Spinal cord (tissue), 10 donors: ENCODE data around the gene SAC3D1. TPM values are rescaled to one million over a fixed set of nuclear protein-coding genes. Genes with fewer than 3 reads are reported as not detected.
A peak's percentile ranks its signal among the peaks of the same experiment; 100 is the strongest.

Experiments used
- DNase-seq, 6 donors: peaks; one replicate each; pipeline versions ENCODE4 v3.0.0 to v3.0.0-alpha.2; 2013 to 2015; ENCODE audit warnings: low spot score in 6 of 6, low read depth in 4 of 6
- H3K27ac ChIP-seq: one replicate; pipeline ENCODE4 v1.5.1; 2013; ENCODE audit warnings: low read depth, low read length, control low read depth
- H3K27me3 ChIP-seq: one replicate; pipeline ENCODE4 v1.6.1; 2013; ENCODE audit warnings: low read length; ENCODE audit not compliant: control insufficient read depth, insufficient read depth
- H3K36me3 ChIP-seq: one replicate; pipeline ENCODE4 v1.6.1; 2013; ENCODE audit warnings: low read length; ENCODE audit not compliant: control insufficient read depth, insufficient read depth
- H3K4me1 ChIP-seq: one replicate; pipeline ENCODE4 v1.6.1; 2013; ENCODE audit warnings: low read length; ENCODE audit not compliant: control insufficient read depth, insufficient read depth
- H3K4me3 ChIP-seq: one replicate; pipeline ENCODE4 v1.5.1; 2013; ENCODE audit warnings: low read depth, low read length, control low read depth
- H3K9me3 ChIP-seq: one replicate; pipeline ENCODE4 v1.6.1; 2013; ENCODE audit warnings: low read length; ENCODE audit not compliant: control insufficient read depth, insufficient read depth
- WGBS: methylation state at CpG from one replicate; pipeline ENCODE4 v1.1.5; 2013; ENCODE audit warnings: missing lambda C conversion rate; ENCODE audit not compliant: insufficient coverage; 5-methylcytosine and 5-hydroxymethylcytosine counted together
- polyA plus RNA-seq, 2 donors: library from polyadenylated mRNA; unstranded; fragments of 120-200 nt; gene quantifications; one replicate each; pipeline ENCODE4 v1.2.1, GENCODE V29; 2013; ENCODE audit not compliant: insufficient read length in 2 of 2
- total RNA-seq, 2 donors: library from RNA; depleted of rRNA in 1 of 2; stranded (reverse); fragments of 120-200 nt in 1 of 2; fragments of >200 nt in 1 of 2; gene quantifications; one replicate each; pipeline versions ENCODE4 v1.2.3 to v1.2.4, GENCODE V29; 2013 to 2014
- donor health status: healthy.

The SAC3D1 gene
- total and polyA plus RNA-seq, 4 donors, result 4.0 to 18.0 (median 11.5) TPM

GRCh38 chr11:65042891-65043290 lies 1.9 kb downstream of the SAC3D1 start:
- WGBS, result 94% methylated on average over 4 of the region's 6 CpGs
- Histone ChIP-seq H3K27ac (no peak overlapping the region), H3K4me1 (peaks cover 32% of the 10 kb centered on the region), H3K27me3 (no peaks in the 10 kb centered on the region), H3K9me3 (no peaks in the 10 kb centered on the region), H3K4me3 (no peak overlapping the region), H3K36me3 (peaks cover 57% of the 10 kb centered on the region)
- DNase-seq, result no peak

DNA sequence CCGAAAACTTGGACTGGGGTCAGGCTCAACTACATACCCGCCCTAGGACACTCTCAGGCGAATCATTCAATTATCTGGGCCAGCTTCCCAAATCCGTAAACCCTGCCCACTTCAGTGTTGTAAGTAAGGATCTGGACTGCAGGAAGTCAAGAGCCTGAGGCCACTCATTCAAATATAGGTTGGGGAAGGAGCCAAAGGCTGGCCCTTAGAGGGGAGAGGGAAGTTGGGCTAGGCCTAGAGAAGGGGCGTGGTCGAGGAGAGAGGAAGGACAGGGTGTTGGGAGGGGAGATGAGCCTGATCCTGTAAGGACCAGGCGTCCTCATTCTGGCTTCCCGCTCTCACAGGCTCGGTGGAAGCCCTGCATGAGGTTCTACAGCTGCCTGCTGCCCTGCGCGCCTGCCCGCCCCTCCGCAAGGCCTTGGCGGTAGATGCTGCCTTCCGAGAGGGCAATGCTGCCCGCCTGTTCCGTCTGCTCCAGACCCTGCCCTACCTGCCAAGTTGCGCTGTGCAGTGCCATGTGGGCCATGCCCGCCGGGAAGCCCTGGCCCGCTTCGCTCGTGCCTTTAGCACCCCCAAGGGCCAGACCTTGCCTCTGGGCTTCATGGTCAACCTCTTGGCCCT lies 3.0 kb downstream of the SAC3D1 start:
- WGBS, result 88% methylated on average over 21 of the region's 23 CpGs
- no peaks in the 10 kb centered on the region for H3K9me3 ChIP-seq
- H3K27me3 ChIP-seq, result no peaks in the 10 kb centered on the region
- peaks cover 38% of the 10 kb centered on the region for H3K4me1 ChIP-seq
- peaks cover 47% of the 10 kb centered on the region for H3K36me3 ChIP-seq
- peak in 1 of 6 donors; percentile 21 for DNase-seq
- H3K27ac ChIP-seq, result no peak overlapping the region
- H3K4me3 ChIP-seq, result no peak overlapping the region

DNA sequence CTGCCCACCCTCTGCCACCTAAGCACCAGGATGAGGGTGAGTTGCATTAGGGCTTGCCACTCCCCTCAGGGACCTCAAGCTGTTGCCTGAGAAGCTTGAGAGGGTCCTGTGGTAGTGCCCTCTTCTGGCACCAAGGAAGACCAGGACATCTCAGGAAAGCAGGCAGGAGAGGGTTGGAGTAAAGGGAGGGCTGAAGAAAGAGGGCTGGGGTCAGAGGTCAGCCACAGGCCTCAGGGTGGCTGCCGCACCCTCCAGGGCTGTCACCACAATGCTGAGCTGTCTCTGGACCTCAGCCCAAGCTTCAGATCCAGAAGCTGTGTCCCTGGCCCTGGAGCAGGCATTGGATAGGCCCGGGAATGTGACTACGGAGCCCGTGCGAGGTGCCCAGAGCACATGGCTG lies 4.1 kb downstream of the SAC3D1 start:
- WGBS, result 87% methylated on average over 5 of the region's 5 CpGs
- Histone ChIP-seq H3K27me3 (no peaks in the 10 kb centered on the region), H3K4me1 (peaks cover 37% of the 10 kb centered on the region), H3K27ac (no peak overlapping the region), H3K9me3 (no peaks in the 10 kb centered on the region), H3K4me3 (no peak overlapping the region), H3K36me3 (peaks cover 38% of the 10 kb centered on the region)
- no peak for DNase-seq

GRCh38 chr11:65045728-65046127 lies 4.7 kb downstream of the SAC3D1 start:
- Histone ChIP-seq H3K27me3 (no peaks in the 10 kb centered on the region), H3K4me3 (no peak overlapping the region), H3K36me3 (peaks cover 37% of the 10 kb centered on the region), H3K9me3 (no peaks in the 10 kb centered on the region), H3K4me1 (peaks cover 34% of the 10 kb centered on the region), H3K27ac (no peak overlapping the region)
- no peak for DNase-seq
- 91% methylated on average over 7 of the region's 7 CpGs for WGBS

DNA sequence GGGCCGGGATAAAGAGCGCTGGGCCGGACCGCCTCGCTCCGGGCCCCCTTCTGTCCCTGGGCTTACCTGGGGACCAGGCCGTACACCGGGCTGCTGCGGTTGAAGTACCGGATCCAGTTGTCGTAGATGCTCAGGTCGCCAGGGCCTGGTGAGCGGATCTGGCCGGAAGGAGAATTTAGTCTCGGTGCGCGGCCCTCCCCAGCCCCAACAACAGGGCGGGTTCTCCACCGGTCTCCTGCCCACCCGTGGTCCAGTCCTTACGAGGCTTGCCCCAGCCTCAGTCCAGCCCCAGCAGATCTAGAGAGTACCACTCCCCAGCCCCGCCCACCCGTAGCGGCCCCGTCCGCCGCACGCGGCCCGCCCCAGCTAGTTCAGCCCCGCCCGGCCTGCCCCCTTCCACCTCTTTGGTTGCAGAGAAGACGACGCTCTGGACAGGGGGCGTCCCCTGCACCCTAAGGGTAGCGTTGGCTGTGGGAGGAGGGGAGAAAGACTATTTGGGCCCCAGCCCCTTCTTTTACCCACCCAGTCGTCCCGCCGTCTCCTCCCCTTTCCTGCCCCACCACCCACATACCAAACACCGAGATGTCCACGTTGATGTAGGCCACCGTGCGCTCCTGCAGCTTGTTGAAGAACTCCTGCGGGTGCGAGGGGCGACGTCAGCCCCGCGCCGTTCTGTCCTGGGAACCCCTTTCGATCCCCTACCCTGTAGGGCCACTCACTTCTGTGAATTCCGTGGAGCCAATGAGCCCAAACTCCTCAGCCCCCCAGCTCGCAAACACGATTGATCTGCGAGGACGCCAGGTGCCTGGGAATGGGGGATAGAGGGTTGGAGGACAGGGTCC lies 6.8 kb downstream of the SAC3D1 start:
- peaks cover 23% of the 10 kb centered on the region for H3K4me1 ChIP-seq
- H3K9me3 ChIP-seq, result no peaks in the 10 kb centered on the region
- WGBS, result 20% methylated on average over 36 of the region's 56 CpGs
- peak overlapping the region; percentile 44 for H3K4me3 ChIP-seq
- no peak overlapping the region for H3K27ac ChIP-seq
- no peaks in the 10 kb centered on the region for H3K27me3 ChIP-seq
- peaks cover 37% of the 10 kb centered on the region for H3K36me3 ChIP-seq
- DNase-seq, result peak in 1 of 6 donors; percentile 11

DNA sequence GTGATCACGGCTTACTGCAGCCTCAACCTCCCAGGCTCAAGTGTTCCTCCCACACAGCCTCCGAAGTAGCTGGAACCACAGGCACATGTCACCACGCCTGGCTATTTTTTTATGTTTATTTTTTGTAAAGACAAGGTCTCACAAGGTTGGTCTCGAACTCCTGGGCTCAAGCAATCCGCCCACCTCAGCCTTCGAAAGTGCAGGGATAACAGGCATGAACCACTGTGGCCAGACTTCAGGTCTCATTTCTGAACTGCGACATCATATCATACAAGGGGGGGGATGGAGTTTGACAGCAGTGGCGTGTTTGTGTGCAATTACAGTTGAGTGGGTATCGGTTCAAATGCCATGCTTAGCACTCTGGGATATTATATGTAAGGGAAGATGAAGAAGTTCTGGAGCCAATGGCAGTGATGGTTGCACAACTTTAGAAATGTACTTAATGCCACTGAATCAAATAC lies 10.4 kb downstream of the SAC3D1 start:
- Histone ChIP-seq H3K9me3 (no peaks in the 10 kb centered on the region), H3K4me3 (no peak overlapping the region), H3K27me3 (peaks cover 3% of the 10 kb centered on the region), H3K27ac (no peak overlapping the region), H3K36me3 (peaks cover 7% of the 10 kb centered on the region), H3K4me1 (peaks cover 14% of the 10 kb centered on the region)
- WGBS, result 93% methylated on average over 7 of the region's 9 CpGs
- DNase-seq, result no peak

DNA sequence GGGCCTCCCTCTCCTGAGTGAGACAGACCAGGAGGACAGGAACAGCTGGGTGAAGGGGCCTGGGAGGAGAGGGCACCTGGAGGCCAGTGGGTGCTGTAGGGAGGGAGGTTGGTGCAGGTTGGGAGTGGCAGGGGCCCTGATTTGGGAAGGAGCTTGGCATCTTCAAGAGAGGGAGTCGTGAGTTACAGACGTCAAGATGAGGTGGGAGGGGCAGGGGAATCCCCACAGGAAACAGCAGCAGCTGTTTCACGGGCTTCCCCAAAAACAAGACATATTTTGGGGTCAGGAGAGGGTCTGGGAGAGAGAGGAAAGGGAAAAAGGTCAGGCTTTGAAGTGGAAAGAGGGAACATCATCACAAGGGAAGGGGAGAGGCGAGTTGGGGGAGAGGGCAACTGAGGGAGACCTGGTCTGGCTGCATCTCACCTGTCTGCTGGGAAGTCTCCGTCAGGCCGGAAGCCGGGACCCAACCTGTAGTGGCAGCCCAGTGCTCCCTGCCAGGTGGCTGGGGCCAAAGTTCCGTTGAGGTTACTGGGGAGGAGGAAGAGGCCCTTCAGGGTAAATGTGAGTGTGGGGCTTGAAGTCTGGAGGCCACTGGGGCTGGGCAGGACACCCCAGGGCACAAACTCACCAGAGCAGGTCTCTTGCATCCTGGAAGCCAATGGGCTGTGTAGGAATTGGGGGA lies 13.0 kb downstream of the SAC3D1 start:
- Histone ChIP-seq H3K36me3 (peaks cover 2% of the 10 kb centered on the region), H3K27me3 (peaks cover 3% of the 10 kb centered on the region), H3K27ac (no peak overlapping the region), H3K9me3 (no peaks in the 10 kb centered on the region), H3K4me3 (no peak overlapping the region), H3K4me1 (no peaks in the 10 kb centered on the region)
- WGBS, result 64% methylated on average over 8 of the region's 8 CpGs
- no peak for DNase-seq

- Histone ChIP-seq H3K4me1 (no peaks in the 10 kb centered on the region), H3K4me3 (no peak overlapping the region), H3K36me3 (peaks cover 2% of the 10 kb centered on the region), H3K27ac (no peak overlapping the region), H3K27me3 (peaks cover 3% of the 10 kb centered on the region), H3K9me3 (no peaks in the 10 kb centered on the region)
- no peak for DNase-seq
- WGBS, result no CpG with 5 or more reads among the region's 1 CpG
Observed at GRCh38 chr11:65055538-65055937, 14.5 kb downstream of the SAC3D1 start.

- H3K36me3 ChIP-seq, result peaks cover 2% of the 10 kb centered on the region
- H3K4me1 ChIP-seq, result no peaks in the 10 kb centered on the region
- DNase-seq, result no peak
- whole genome bisulfite sequencing, result 82% methylated on average over 5 of the region's 6 CpGs
- no peak overlapping the region for H3K27ac ChIP-seq
- peaks cover 3% of the 10 kb centered on the region for H3K27me3 ChIP-seq
- no peak overlapping the region for H3K4me3 ChIP-seq
- H3K9me3 ChIP-seq, result no peaks in the 10 kb centered on the region
Observed at GRCh38 chr11:65056999-65057398, 16.0 kb downstream of the SAC3D1 start.
